SH-SY5Y (cell line): ENCODE measurements around the gene LPCAT1.

ENCODE experiments used
- GATA2 ChIP-seq: IDR thresholded peaks from 2 replicates; pipeline ENCODE4 v1.6.1; 2011; ENCODE audit warnings: mild to moderate bottlenecking, low read depth, low read length
- GATA3 ChIP-seq: IDR thresholded peaks from 2 replicates; pipeline ENCODE4 v1.6.1; 2011; ENCODE audit warnings: low read depth, mild to moderate bottlenecking, low read length, moderate library complexity

LPCAT1 gene

DNA sequence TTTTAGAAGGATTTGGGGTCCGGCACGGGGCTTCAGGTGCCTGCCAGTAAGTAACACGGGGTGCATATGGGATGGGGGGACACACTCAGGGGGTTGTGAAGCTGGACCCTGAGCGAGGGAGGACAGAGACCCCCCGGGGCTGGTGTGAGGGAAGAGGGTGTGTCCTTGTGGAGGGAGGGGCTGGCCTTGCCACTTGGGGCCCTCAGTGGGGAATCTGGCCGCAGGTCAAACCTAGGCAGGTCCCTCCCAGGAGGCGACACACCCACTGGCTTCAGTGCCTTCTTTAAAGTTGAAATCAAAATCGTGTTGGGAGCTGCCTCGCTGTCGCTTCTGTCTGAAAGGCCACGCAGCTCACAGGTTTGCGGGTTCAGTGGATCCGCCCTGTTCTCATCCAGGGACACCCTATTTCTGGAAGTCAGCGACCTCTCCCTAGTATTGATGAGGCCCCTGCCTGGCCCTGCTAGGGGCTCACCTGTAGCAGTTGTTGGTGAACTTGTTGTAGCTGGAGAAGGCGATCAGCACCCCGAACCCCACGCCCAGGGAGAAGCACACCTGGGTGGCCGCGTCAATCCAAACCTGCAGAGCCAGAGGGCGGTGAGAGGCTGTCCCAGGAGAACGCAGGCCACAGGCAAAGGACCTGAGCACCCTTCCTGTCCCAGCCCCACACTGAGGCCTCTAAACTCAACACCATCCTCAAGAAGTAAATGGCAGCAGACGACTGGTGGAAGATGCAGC is 108.0 kb downstream of the LPCAT1 start:
- TF ChIP-seq GATA2 = no peak
- TF ChIP-seq GATA3 = no peak

- TF ChIP-seq GATA3 = no peak
- no peak for TF ChIP-seq GATA2
These were observed 108.7 kb downstream of the LPCAT1 start for GRCh38 chr5:1415059-1415425.

DNA sequence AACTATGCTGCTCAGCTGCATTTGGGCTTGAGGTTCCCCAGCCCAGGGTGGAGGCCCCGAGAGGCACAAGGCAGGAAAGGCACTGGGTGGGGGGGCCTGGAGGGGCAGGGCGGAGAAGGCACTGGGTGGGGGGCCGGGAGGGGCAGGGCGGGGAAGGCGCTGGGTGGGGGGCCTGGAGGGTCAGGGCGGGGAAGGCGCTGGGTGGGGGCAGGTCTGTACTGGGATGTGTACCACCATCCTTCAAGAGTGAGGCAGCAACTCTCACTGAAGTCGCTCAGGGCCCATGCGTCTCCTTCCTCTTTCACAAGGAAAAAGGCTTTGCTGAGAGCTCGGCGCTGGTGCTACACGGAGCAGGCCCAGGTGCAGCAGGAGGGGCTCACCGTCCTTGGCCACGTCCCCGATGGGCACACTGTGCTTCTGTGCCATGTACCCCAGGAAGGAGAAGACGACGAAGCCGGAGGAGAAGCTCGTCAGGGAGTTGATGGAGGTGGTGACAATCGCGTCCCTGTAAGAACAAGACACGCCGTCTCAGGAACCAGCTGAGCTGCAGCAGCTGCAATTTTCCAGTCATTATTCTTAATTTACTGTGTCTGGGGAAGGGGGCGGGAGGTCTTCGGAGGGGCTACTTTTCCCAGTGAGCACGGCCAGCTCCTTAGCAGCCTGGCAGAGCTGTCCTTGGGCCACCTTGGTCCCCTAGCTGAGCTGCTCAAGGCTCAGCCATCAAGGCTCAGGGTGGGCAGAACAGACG is 109.3 kb downstream of the LPCAT1 start:
- TF ChIP-seq GATA2 (no peak), GATA3 (no peak)

DNA sequence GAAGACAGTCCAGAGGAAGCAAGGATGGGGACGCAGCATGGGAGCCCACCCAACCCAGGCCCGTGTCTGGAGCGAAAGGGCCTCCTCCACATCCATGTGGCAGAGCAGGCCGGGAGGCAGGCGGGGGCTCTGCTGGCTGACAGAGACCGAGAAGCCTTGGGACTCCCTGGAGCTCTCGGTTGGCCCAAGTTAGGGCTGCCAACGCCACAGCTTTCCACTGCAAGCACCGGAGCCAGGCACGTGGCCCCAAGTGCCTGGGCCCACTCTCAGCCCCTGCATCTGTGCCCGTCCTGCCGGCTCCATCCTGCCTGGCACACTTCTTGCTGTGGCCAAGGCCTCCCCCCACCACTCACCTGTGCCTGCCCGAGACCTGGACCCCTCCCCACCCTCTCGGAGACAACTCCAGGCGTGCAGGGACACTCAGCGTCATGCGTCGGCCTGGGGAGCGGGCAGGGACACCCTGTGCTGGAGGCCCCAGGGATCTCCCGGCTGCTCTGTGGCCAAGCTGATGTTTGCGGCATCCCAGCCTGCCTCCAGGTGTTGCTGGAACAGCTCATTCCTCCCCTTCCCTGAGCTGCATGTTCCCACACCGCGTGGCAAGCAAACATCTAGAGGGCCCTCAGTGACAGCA is 110.0 kb downstream of the LPCAT1 start:
- TF ChIP-seq GATA3 (no peak), GATA2 (no peak)

GRCh38 chr5:1413211-1413610 is 110.5 kb downstream of the LPCAT1 start:
- no peak for TF ChIP-seq GATA2

DNA sequence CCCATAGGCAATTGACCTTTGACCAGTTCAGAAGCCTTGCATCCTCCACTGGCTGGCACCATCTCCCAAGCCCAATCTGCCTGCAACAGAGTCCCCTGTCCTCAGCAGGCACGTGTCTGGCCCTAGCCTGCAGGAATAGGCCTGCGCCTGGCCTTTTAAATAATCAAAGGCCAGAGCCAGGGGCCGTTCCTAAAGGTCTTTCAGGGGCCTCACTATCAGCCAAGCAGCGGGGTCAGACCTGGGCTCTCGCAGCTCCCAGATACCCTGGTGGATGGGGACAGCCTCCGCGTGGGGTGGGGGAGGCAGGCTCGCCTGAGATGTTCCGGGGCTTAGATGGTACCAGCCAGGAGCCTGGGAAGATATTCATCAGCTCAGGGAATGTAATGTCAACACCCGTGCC is 111.1 kb downstream of the LPCAT1 start:
- no peak for TF ChIP-seq GATA2
- TF ChIP-seq GATA3 = no peak

DNA sequence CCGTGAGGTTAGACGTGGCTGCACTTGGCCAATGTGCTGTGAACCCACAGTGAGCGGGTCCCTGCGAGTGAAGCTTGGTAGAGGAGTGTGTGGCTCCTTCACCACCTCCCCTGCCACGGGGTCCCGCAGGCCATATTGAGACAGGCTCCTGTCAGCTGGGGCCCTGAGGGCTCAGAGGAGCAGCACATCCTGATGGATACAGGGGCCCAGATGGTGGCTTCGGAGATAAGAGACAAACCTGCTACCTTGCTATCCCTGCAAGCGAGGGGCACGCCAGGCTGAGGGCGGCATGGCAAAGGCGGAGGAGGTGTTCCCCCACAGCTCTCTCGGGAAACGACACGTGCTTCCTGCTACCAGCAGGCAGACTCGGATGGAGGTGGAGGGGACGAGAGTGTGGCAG is 111.6 kb downstream of the LPCAT1 start:
- TF ChIP-seq GATA2 (no peak), GATA3 (no peak)
